H9 (cell line): ENCODE results near the gene CA5A. TPM values are rescaled to one million over a fixed set of nuclear protein-coding genes. Genes with fewer than 3 reads are reported as not detected.
"Not testable (repeated sequence)": the region's sequence is repeated elsewhere in the genome, so short reads cannot be mapped to it uniquely, and the experiment has no call there.

Source experiments
- DNase-seq: peaks from one replicate; pipeline ENCODE4 v3.0.0-alpha.2; 2017
- H2AFZ ChIP-seq: one replicate; pipeline ENCODE4 v1.6.1; 2013; ENCODE audit warnings: mild to moderate bottlenecking, low read length, control low read depth, moderate library complexity
- H2AK5ac ChIP-seq: 2 replicates; pipeline ENCODE4 v1.6.1; 2013; ENCODE audit warnings: low read length, control low read depth, mixed read lengths; ENCODE audit not compliant: insufficient read length
- H2BK120ac ChIP-seq: one replicate; pipeline ENCODE4 v1.6.1; 2013; ENCODE audit warnings: low read depth, mild to moderate bottlenecking, low read length, control low read depth, inconsistent platforms; ENCODE audit not compliant: poor library complexity, severe bottlenecking
- H2BK12ac ChIP-seq: 2 replicates; pipeline ENCODE4 v1.6.1; 2013; ENCODE audit warnings: low read length, control low read depth, mixed read lengths, low read depth; ENCODE audit not compliant: insufficient read length
- H2BK15ac ChIP-seq: 2 replicates; pipeline ENCODE4 v1.6.1; 2013; ENCODE audit warnings: low read depth, low read length, control low read depth
- H2BK20ac ChIP-seq: one replicate; pipeline ENCODE4 v1.6.1; 2013; ENCODE audit warnings: low read depth, mild to moderate bottlenecking, low read length, control low read depth, inconsistent platforms; ENCODE audit not compliant: poor library complexity, severe bottlenecking
- H2BK5ac ChIP-seq: 2 replicates; pipeline ENCODE4 v1.6.1; 2013; ENCODE audit warnings: low read length, control low read depth, mixed read lengths; ENCODE audit not compliant: insufficient read length
- H3K14ac ChIP-seq: 2 replicates; pipeline ENCODE4 v1.6.1; 2013; ENCODE audit warnings: low read length, control low read depth; ENCODE audit not compliant: insufficient read depth
- H3K18ac ChIP-seq: 2 replicates; pipeline ENCODE4 v1.6.1; 2013; ENCODE audit warnings: low read depth, mild to moderate bottlenecking, mixed read lengths, low read length, control low read depth; ENCODE audit not compliant: insufficient read length
- H3K23ac ChIP-seq: 2 replicates; pipeline ENCODE4 v1.6.1; 2013; ENCODE audit warnings: low read length, control low read depth, mixed read lengths, low read depth; ENCODE audit not compliant: insufficient read length
- H3K23me2 ChIP-seq: 2 replicates; pipeline ENCODE4 v1.6.1; 2013; ENCODE audit warnings: low read depth, mild to moderate bottlenecking, mixed read lengths, low read length, control low read depth; ENCODE audit not compliant: insufficient read length, poor library complexity, severe bottlenecking
- H3K27ac ChIP-seq: 2 replicates; pipeline ENCODE4 v1.5.1; 2013; ENCODE audit warnings: low read length, control low read depth, mixed read lengths, low read depth; ENCODE audit not compliant: insufficient read length
- H3K27me3 ChIP-seq: 2 replicates; pipeline ENCODE4 v1.6.1; 2013; ENCODE audit warnings: low read length, control low read depth, inconsistent platforms; ENCODE audit not compliant: insufficient read depth
- H3K4ac ChIP-seq: 2 replicates; pipeline ENCODE4 v1.6.1; 2013; ENCODE audit warnings: low read depth, mild to moderate bottlenecking, control low read depth, inconsistent platforms, low read length, moderate library complexity
- H3K4me1 ChIP-seq: 2 replicates; pipeline ENCODE4 v1.6.1; 2013; ENCODE audit warnings: low read length, control low read depth, inconsistent platforms; ENCODE audit not compliant: insufficient read depth
- H3K4me2 ChIP-seq: 2 replicates; pipeline ENCODE4 v1.6.1; 2013; ENCODE audit warnings: low read length, control low read depth, mixed read lengths; ENCODE audit not compliant: insufficient read length, insufficient read depth
- H3K56ac ChIP-seq: 2 replicates; pipeline ENCODE4 v1.6.1; 2013; ENCODE audit warnings: low read depth, mild to moderate bottlenecking, mixed read lengths, low read length, control low read depth; ENCODE audit not compliant: insufficient read length
- H3K79me1 ChIP-seq: 2 replicates; pipeline ENCODE4 v1.6.1; 2013; ENCODE audit warnings: low read depth, mild to moderate bottlenecking, moderate library complexity, low read length, control low read depth, inconsistent platforms; ENCODE audit not compliant: insufficient read depth, poor library complexity, severe bottlenecking
- H3K79me2 ChIP-seq: 2 replicates; pipeline ENCODE4 v1.6.1; 2013; ENCODE audit warnings: low read length, control low read depth, inconsistent platforms; ENCODE audit not compliant: insufficient read depth
- H3K9ac ChIP-seq: 2 replicates; pipeline ENCODE4 v1.6.1; 2013; ENCODE audit warnings: low read length, control low read depth, mixed read lengths; ENCODE audit not compliant: insufficient read length; ENCODE audit errors: extremely low read depth
- H3K9me3 ChIP-seq: one replicate; pipeline ENCODE4 v1.6.1; 2013; ENCODE audit warnings: low read depth, low read length, inconsistent platforms; ENCODE audit not compliant: control insufficient read depth
- H3T11ph ChIP-seq: one replicate; pipeline ENCODE4 v1.6.1; 2013; ENCODE audit warnings: mild to moderate bottlenecking, low read length, control low read depth, inconsistent platforms
- H4K20me1 ChIP-seq: one replicate; pipeline ENCODE4 v1.6.1; 2013; ENCODE audit not compliant: control insufficient read depth, insufficient read length, insufficient read depth
- H4K5ac ChIP-seq: 2 replicates; pipeline ENCODE4 v1.6.1; 2013; ENCODE audit warnings: low read depth, mild to moderate bottlenecking, mixed read lengths, low read length, control low read depth; ENCODE audit not compliant: insufficient read length
- H4K8ac ChIP-seq: replicated peaks from 2 replicates; pipeline ENCODE4 v1.6.1; 2013; ENCODE audit warnings: low read length, control low read depth, mixed read lengths, low read depth; ENCODE audit not compliant: insufficient read length
- H4K91ac ChIP-seq: 2 replicates; pipeline ENCODE4 v1.6.1; 2013; ENCODE audit warnings: low read depth, mild to moderate bottlenecking, moderate library complexity, mixed read lengths, low read length, control low read depth; ENCODE audit not compliant: insufficient read length
- H3K27ac Mint-ChIP-seq, 3 experiments: 2 replicates in 2 of 3; 3 replicates in 1 of 3; pipeline ENCODE4 v1.8.0; 2020 to 2021; ENCODE audit warnings: mixed read lengths in 3 of 3, mild to moderate bottlenecking in 1 of 3, moderate library complexity in 1 of 3
- H3K27me3 Mint-ChIP-seq: 2 replicates; pipeline ENCODE4 v1.8.0; 2021; ENCODE audit warnings: low read depth, mild to moderate bottlenecking, moderate library complexity, mixed read lengths
- H3K36me3 Mint-ChIP-seq, 3 experiments: 2 replicates in 2 of 3; 3 replicates in 1 of 3; pipeline ENCODE4 v1.8.0; 2020 to 2021; ENCODE audit warnings: low read depth in 3 of 3, mixed read lengths in 3 of 3; ENCODE audit not compliant: insufficient read depth in 1 of 3
- H3K4me1 Mint-ChIP-seq, 2 experiments: 2 replicates each; pipeline ENCODE4 v1.8.0; 2020; ENCODE audit warnings: mixed read lengths in 2 of 2
- H3K4me3 Mint-ChIP-seq, 2 experiments: 2 replicates in 1 of 2; 3 replicates in 1 of 2; pipeline ENCODE4 v1.8.0; 2020 to 2021; ENCODE audit warnings: mild to moderate bottlenecking in 2 of 2, mixed read lengths in 2 of 2, moderate library complexity in 1 of 2
- H3K9me3 Mint-ChIP-seq, 2 experiments: 2 replicates in 1 of 2; 3 replicates in 1 of 2; pipeline ENCODE4 v1.8.0; 2020; ENCODE audit warnings: mild to moderate bottlenecking in 2 of 2, mixed read lengths in 2 of 2, moderate library complexity in 1 of 2
- WGBS: extraction: QIAGEN DNeasy Blood & Tissue Kit; methylation state at CpG from one replicate; pipeline ENCODE4 v1.1.7; 2013; ENCODE audit warnings: missing lambda C conversion rate, low lambda C conversion rate, mixed read lengths; ENCODE audit not compliant: insufficient read length; ENCODE audit errors: extremely low coverage; 5-methylcytosine and 5-hydroxymethylcytosine counted together
- total RNA-seq: library from RNA; stranded (reverse); gene quantifications from 2 replicates; pipeline ENCODE4 v1.2.1, GENCODE V29; 2021

Gene CA5A
- total RNA-seq, 1 experiment from 2014 or later: not detected

GRCh38 chr16:87983737-87984097, 47.4 kb upstream of the CA5A start:
- Mint-ChIP-seq H3K4me1 (peaks cover 7 to 15% of the 10 kb centered on the region in 2 experiments), H3K36me3 (peaks cover 21 to 43% (median 36%) of the 10 kb centered on the region in 3 experiments; a peak in 6 of 7 replicates)
- H2BK12ac ChIP-seq, H3K9me3 Mint-ChIP-seq, H3K27ac ChIP-seq, H4K20me1 ChIP-seq, H3K27me3 Mint-ChIP-seq, H3K27ac Mint-ChIP-seq, H4K91ac ChIP-seq, H4K5ac ChIP-seq, H3K23me2 ChIP-seq, H3K14ac ChIP-seq, H3K56ac ChIP-seq, H3K79me1 ChIP-seq, H2AK5ac ChIP-seq, H3K4me1 ChIP-seq, H3K4me3 Mint-ChIP-seq, H2AFZ ChIP-seq, H3K4ac ChIP-seq, H3K9me3 ChIP-seq, H3T11ph ChIP-seq, H4K8ac ChIP-seq, H2BK15ac ChIP-seq, H3K18ac ChIP-seq, H3K27me3 ChIP-seq, H3K79me2 ChIP-seq, H2BK20ac ChIP-seq, H2BK120ac ChIP-seq, DNase-seq, H2BK5ac ChIP-seq, H3K23ac ChIP-seq, H3K4me2 ChIP-seq, H3K9ac ChIP-seq: not testable (repeated sequence)
- WGBS: no CpG with 5 or more reads among the region's 7 CpGs
